HG03045 (cell line): ENCODE measurements around the gene GARIN5A.
A peak's percentile ranks its signal among the peaks of the same experiment; 100 is the strongest.

ENCODE experiments used
- ATAC-seq: cut with Tn5 transposase; IDR thresholded peaks from one replicate; pipeline ENCODE4 v1.9.1; 2021; ENCODE audit warnings: mild to moderate bottlenecking, moderate library complexity; ENCODE audit not compliant: unreplicated experiment

Gene GARIN5A

GRCh38 chr19:50435627-50436026 is 41.0 kb downstream of the GARIN5A start:
- no peak for ATAC-seq

DNA sequence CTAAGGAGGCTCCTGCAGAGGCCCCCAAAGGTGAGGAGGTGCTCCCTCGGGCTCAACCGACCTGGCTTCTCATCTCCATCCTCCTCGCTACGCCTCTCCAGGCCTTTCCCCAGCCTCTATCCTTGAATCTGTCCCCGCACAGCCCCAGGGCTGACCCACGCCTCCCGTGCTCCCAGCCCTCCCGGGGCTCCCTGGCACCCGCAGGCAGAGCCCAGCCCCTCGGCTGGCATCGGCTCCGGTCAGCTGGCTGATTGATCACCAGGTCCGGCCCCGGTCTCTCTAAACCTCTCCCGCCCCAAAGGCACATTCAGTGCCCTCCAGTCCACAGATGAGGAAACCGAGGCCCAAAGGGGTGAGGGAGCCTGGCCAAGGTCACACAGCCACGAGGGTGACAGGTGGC is 41.4 kb downstream of the GARIN5A start:
- no peak for ATAC-seq

DNA sequence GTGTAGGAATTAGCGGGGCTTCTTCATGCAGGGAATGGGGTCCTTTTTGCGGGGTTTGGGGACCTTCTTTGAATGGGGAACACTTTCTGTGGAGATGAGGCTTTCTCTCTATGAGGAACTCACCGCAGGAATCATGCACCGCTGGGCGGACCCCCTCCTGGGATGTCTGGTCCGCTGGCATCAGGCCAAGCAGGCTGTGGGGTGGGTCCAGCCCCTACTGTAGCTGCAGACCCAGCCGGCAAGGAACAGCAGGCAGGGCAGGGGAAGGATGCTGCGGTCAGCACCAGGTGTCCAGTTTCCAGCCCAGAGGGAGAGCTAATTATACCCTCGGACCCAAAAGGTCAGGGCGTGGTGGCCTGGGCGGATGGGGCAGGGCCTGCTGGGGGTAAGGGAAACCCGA is 42.1 kb downstream of the GARIN5A start:
- ATAC-seq = no peak

- no peak for ATAC-seq
Measured at GRCh38 chr19:50433201-50434180, 43.2 kb downstream of the GARIN5A start.

DNA sequence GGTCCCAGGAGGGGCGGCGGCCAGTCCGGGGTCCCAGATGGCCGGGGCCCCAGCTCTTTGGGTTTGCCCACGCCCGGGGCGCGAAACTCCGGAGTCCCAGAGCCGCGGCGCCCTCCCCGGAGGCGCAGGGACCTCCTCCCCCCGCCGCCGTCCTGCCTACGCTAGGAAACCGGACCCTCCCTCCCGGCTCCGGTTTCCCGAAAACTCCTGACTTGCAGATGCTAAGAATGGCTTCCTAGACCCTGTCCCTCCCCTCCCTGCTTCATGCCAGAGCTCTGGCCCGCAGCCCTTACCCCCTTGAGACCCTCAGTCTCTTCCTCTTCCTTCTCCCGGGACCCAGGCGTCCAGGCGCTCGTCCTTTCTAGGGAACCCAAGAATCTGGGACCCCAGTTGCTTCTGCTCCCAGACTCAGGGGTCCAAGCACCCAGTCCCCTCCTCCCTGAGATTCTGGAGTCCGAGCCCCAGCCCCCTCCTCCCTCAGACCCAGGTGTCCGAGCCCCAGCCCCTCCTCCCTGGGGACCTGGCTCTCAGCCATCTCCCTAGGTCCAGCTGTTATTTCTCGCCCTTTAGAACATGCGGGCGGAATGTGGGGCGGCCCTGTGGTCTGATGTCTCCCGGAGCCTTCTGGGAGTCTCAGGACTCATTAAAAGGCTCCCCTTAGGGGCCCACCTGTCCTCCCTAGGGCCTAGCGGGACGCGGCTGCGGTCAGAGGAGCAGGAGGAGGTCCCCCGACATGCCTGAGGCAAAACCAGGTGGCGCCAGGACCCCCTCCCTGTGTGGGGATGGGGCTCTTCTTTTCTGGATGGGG is 44.2 kb downstream of the GARIN5A start, which contains the start of gene MYBPC2:
Gene MYBPC2 (plus strand): TSS at position 672 of the 808 bp plus-strand sequence. CDS start 62 bp downstream, at position 734.
- no peak for ATAC-seq

GRCh38 chr19:50431343-50432220 is 45.1 kb downstream of the GARIN5A start:
- peak; percentile 75 for ATAC-seq

- no peak for ATAC-seq
Measured at GRCh38 chr19:50430888-50431342, 45.7 kb downstream of the GARIN5A start.

- no peak for ATAC-seq
Measured at GRCh38 chr19:50428772-50429463, 47.7 kb downstream of the GARIN5A start.

DNA sequence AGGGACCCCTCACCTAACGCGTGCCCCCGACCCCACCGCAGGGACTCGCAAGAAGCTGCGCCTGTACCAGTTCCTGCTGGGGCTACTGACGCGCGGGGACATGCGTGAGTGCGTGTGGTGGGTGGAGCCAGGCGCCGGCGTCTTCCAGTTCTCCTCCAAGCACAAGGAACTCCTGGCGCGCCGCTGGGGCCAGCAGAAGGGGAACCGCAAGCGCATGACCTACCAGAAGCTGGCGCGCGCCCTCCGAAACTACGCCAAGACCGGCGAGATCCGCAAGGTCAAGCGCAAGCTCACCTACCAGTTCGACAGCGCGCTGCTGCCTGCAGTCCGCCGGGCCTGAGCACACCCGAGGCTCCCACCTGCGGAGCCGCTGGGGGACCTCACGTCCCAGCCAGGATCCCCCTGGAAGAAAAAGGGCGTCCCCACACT is 48.6 kb downstream of the GARIN5A start:
- ATAC-seq = no peak

GRCh38 chr19:50427318-50427925 is 49.2 kb downstream of the GARIN5A start:
- no peak for ATAC-seq

GRCh38 chr19:50425581-50425980 is 51.1 kb downstream of the GARIN5A start:
- no peak for ATAC-seq

GRCh38 chr19:50423279-50424113 is 53.2 kb downstream of the GARIN5A start:
- no peak for ATAC-seq

- ATAC-seq = no peak
Measured at GRCh38 chr19:50422397-50423278, 54.0 kb downstream of the GARIN5A start.

GRCh38 chr19:50420808-50421207 is 55.8 kb downstream of the GARIN5A start:
- no peak for ATAC-seq

DNA sequence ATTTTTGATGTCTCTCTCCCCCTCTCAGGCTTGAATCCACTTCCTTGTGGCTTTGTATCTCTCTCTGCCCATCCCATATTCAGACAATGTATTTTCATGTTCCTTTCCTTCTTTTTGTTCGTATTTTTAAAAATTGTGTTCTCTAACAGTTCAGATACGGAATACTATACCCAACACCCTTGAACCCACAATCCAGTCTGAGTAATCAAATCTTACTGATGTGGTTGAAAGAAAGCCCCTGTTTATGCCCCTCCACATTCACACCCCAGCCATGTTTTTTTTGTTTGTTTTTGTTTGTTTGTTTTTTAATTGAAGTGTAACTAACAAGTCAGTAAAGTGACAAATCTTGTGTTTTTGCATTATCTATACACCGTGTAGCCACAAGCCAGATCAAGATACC is 56.5 kb downstream of the GARIN5A start:
- no peak for ATAC-seq

DNA sequence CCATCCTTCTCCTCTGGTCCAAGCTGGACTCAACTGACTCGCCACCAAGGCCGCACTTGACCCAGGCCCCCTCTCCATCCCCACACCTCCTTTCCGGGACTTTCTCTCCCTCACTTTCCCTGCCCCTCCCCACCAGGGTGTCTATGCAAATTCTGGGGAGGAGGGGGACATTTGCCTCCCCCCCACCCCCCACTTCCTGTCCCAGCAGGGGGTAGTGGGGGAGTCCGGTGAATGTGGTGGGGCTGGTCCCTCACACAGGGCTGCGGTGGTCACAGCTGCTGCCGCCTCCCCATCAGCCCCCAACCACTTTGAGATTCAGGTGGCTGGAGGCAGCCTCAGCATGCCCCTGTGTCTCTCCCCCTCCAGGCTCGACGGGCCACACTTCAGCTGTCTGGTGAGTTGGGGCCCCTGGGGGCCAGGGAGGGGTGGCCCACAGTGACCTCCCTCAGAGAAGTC is 57.0 kb downstream of the GARIN5A start:
- no peak for ATAC-seq

GRCh38 chr19:50419022-50419579 is 57.5 kb downstream of the GARIN5A start:
- no peak for ATAC-seq
